NCI-H82 (cell line): ENCODE measurements around the gene PABPN1L.
"Not testable (repeated sequence)": the region's sequence is repeated elsewhere in the genome, so short reads cannot be mapped to it uniquely, and the experiment has no call there.

ENCODE experiments used
- DNase-seq: peaks from one replicate; lab custom pipeline; 2025; lab: John Stamatoyannopoulos, UW

Gene PABPN1L

DNA sequence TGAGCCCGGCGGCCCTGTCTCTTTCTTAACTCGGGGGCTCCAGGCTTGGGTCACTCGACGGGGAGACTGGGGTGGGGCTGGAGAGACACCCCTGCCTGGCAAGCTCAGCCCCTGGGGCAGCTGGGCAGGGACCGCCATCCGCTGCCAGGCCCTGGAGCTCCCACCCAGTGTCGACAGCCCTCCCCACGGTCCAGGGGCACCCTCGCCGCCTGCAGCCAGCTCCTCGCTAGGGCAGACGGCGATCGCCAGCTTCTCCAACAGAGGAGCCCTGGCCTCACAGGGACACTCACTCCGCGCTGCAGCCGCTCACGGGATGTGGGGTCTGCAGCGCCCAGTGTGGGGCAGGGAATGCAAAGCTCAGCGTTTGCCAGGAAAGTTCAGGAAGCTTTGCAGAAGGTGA, 38.7 kb downstream of the PABPN1L start:
- DNase-seq, result no peak

DNA sequence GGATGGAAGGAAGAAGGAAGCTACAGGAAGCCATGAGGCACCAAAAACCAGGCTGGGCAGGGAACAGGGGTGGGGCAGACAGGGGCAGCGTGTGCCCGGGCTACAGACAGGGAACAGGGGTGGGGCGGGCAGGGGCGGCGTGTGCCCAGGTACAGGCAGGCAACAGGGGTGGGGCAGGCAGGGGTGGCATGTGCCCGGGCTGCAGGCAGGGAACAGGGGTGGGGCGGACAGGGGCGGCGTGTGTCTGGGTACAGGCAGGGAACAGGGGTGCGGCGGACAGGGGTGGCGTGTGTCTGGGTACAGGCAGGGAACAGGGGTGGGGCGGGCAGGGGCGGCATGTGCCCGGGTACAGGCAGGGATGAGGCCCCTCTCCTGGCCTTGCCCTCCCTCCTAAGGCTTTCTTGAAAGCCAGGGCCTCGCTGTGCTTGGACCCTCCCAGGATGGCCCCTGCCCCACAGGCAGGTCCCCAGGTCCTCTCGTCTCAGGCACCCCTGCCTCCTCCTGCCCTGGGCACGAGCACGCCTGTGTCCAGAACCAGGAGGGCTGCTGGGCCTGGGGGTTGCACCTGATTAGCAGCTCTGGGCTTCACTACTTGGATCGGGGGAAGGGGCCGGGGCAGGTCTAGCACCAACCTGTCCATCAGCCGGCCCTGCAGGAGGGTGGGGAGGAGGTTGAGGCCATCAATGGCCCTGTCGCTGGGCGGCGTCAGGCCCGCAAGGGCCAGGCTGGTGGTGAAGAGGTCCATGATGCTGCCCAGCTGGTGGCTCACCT, 40.2 kb downstream of the PABPN1L start:
- no peak for DNase-seq

- no peak for DNase-seq
Observed at GRCh38 chr16:88825146-88825545, 41.3 kb downstream of the PABPN1L start.

DNA sequence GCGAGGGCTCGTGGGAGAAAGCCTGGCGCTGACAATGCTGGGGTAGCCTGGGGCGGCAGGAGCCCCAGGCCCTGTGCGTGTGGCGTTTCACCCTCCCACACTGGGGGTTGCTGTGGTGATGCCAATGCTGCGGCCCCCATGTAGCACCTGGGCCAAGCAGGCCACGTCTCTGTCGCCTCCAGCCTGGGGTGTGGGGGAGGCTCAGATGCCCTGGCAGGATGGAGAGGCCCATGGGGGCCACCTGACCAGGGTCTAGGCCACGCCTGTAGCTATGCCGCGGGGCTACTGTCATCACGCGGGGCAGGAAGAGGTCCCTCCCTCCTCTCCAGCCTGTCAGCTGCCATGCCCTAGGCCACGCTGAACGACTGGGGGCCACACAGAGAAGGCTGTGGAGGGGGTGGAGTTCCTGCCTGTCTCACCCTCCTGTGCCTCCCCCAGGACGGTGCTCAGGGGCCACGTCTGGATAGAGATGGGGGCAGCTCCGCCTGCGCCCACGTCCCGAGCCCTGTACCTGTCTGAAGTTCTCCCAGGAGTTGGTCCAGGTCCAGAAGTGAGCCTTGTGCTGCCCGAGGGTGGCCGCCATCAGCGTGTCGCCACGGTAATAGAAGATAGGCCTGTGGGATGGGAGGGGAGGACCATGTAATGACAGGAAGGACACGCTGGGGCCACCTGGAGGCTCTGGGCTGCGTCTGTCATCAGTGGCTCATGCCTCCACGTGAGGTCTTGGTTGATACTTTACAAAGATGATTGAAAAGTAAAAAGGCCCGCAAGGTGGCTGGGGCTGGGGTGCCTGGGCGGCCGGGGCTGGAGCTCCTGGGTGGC, 42.0 kb downstream of the PABPN1L start:
- no peak for DNase-seq

DNA sequence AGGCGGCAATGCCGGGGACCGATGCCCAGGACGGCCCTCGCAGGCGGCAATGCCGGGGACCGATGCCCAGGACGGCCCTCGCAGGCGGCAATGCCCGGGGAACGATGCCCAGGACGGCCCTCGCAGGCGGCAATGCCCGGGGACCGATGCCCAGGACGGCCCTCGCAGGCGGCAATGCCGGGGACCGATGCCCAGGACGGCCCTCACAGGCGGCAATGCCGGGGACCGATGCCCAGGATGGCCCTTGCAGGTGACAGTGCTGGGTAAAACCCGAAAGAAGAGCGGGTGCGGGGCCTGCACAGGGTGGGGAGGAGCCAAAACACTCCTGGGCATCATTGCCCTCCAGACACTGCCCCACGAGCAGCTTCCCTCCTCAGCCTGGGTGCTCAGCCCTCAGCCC, 42.8 kb downstream of the PABPN1L start:
- not testable (repeated sequence) for DNase-seq

GRCh38 chr16:88822281-88823040, 44.0 kb downstream of the PABPN1L start:
- no peak for DNase-seq

GRCh38 chr16:88821168-88821850, 45.2 kb downstream of the PABPN1L start:
- peak; percentile 18 for DNase-seq

GRCh38 chr16:88820385-88821025, 46.0 kb downstream of the PABPN1L start:
- DNase-seq, result peak; percentile 13

DNA sequence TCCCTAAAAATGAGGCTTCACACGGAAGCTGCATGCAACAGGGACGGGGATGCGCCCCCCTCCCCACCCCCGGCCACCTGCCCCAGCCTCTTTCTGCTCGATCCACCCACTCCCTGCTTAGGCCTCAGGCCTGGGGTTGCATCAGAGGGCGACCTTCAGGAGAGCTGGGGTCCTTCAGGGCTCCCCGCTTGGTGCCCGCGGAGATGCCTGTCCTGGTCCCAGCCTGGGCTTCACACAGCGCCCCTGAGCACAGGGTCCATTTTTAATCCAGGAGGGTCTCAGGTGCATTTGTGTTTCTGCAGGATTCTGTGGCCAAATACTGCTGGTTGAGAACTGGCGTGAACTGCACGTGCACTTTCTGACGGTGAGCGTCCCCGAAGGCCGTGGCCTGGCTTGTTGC, 47.3 kb downstream of the PABPN1L start:
- no peak for DNase-seq

DNA sequence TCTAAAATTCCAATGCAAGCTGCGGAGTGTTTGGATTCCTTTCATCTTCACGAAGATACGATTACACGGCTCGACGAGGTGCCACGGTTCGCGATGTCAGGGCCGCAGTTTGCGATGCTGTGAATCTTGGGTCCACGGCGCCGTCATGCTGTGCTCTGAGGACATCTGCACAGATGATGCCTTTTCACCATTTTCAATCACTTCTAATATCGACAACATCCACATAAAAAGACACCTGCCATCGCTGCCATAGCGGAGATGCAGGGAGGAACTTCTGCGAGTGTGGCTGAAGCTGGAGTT, 47.9 kb downstream of the PABPN1L start:
- no peak for DNase-seq

DNA sequence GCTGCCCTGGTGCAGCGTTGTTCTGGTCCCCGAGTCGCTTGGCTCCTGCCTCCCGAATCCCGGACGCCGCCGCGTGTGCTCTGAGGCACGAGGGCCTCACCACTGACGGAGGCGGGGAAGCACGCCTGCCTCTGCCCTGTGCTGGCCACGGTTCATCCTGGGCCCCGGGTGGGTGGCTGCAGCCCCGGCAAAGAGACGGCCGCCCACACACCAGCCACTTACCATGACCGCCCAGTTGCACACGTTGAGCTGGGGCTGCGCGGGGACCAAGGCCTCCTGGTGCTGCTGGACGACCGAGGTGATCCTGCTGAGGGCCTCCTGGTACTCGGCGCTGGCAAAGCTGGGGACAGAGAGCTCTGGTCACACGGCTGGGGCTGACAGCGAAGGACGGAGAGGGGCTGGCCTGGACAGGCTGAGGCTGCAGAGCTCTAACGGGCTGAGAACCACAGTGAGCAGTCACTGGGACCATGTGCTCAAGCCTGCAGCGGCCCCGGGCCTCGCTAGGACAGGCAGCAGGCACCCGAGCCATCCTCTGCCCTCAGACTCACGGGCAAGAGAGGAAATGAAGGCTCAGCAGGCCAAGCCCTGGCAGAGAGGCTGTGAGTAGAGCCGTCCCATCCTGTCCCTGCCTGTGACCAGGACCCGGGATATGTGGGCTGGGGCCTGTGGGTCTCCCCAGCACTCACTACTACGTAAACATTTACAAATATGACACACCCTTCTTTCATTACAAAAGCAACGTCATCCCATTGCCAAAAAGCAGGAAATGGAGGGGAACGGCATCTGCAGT, 48.5 kb downstream of the PABPN1L start:
- DNase-seq, result no peak

DNA sequence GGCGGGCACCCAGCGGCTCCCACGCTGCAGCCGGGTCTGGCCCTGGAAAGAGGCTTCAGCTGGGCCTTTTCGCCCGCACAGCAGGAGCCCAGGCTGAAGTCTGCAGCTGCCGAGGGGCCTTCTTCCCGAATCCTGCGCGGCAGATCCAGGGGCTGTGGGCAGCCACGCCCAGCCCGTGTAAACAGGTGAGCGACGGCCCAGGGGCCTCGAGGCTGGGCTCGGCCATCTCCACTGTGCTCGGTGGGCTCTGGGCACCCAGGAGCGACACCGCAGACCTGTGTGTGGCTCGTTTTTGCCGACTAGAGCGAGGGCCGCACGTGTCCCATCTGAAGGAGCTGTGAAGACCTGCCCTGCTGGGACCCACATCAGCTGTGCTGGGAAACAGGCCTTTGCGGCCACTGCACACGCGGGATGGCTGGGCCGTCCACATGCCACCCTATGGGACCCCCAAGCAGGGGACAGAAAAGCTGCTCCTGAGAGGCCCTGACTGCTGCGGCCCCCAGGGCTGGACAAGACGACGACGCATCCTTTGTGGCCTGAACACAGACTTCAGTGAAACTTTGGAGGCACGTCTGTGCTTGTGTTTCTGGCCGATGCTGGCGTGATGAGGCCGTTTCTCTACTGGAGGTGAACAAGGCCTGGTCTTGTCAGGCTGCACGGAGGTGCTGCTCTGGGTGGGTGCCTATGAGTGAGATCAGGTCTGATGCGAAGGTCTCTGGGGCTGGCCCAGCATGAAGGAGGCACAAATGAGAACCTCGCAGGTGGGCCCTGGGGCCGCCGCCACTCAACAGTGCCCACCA, 49.5 kb downstream of the PABPN1L start:
- no peak for DNase-seq

DNA sequence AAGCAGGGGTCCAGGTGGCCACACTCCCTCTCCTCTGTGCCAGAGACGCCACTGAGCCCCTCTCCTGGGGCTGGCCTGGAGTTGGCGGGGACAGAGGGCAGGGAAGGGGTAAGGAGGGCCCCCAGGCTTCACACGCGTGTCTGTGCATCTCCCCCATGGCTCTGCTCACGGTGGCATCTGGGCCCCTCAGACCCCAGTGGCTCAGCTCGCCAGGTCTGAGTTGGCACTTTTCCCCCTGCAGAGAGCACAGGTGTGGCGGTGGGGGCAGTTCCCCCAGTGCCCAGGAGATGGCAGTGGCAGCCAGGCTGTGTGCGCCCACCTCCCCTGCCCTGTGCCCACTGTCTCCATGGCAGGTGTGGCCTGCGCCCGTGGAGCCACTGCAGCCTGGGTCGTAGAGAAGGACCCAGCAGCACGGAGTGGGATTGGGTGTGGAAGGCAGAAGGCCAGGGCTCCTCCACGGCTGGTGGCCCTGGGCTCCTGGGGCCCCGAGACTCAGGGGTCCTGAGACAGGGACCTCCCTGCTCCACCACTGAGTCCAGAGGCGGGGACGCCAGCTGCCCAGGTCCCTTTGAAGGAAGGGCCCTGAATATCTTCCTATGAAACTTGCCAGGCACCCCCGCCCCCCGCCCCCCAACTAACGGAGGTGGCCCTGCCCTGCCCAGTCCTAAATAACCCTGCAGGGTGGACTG, 50.4 kb downstream of the PABPN1L start:
- DNase-seq, result peak; percentile 65

GRCh38 chr16:88815227-88815626, 51.2 kb downstream of the PABPN1L start:
- no peak for DNase-seq

GRCh38 chr16:88814144-88814502, 52.3 kb downstream of the PABPN1L start:
- no peak for DNase-seq
